ACC112 (cell line): ENCODE measurements around the gene PLCB4.

Experiments
- H2AFZ ChIP-seq: fragments of 200-600 bp; sonication (generic); one replicate; pipeline ENCODE4 v1.6.0; 2017; ENCODE audit warnings: antibody characterized with exemption, low read length; ENCODE audit not compliant: unreplicated experiment
- H3K27ac ChIP-seq: fragments of 200-600 bp; sonication (generic); 2 replicates; pipeline ENCODE4 v1.5.1; 2014; ENCODE audit warnings: low read depth, mild to moderate bottlenecking, antibody characterized with exemption, low read length, moderate library complexity
- H3K27me3 ChIP-seq: fragments of 200-600 bp; sonication (generic); 2 replicates; pipeline ENCODE4 v1.6.1; 2014; ENCODE audit warnings: mild to moderate bottlenecking, antibody characterized with exemption, low read length, moderate library complexity, mixed read lengths; ENCODE audit not compliant: insufficient read depth
- H3K36me3 ChIP-seq: fragments of 200-600 bp; sonication (generic); 2 replicates; pipeline ENCODE4 v1.6.1; 2016; ENCODE audit warnings: mild to moderate bottlenecking, antibody characterized with exemption, low read length, moderate library complexity, mixed read lengths; ENCODE audit not compliant: insufficient read depth
- H3K4me1 ChIP-seq: fragments of 200-600 bp; sonication (generic); one replicate; pipeline ENCODE4 v1.6.1; 2016; ENCODE audit warnings: low read length, mixed read lengths; ENCODE audit not compliant: insufficient read depth, unreplicated experiment, control insufficient read depth
- H3K4me3 ChIP-seq: fragments of 200-600 bp; sonication (generic); 2 replicates; pipeline ENCODE4 v1.5.1; 2014; ENCODE audit warnings: mild to moderate bottlenecking, low read depth, low read length
- H3K79me2 ChIP-seq: fragments of 200-600 bp; sonication (generic); one replicate; pipeline ENCODE4 v1.6.0; 2016; ENCODE audit warnings: low read length; ENCODE audit not compliant: control insufficient read depth, unreplicated experiment, insufficient read depth

The PLCB4 gene

GRCh38 chr20:9408422-9409300 lies 339.8 kb downstream of the PLCB4 start:
- H3K4me3 ChIP-seq: peak overlapping the region; percentile 22; the same call in 1 of the 2 replicates
- H3K27ac ChIP-seq: peak overlapping the region; percentile 64
- no peaks in the 10 kb centered on the region for H3K27me3 ChIP-seq
- H3K36me3 ChIP-seq: no peaks in the 10 kb centered on the region
- H3K79me2 ChIP-seq: no peaks in the 10 kb centered on the region
- peaks cover 26% of the 10 kb centered on the region for H3K4me1 ChIP-seq
- H2AFZ ChIP-seq: peak overlapping the region; percentile 18

- Histone ChIP-seq H3K36me3 (no peaks in the 10 kb centered on the region), H3K4me1 (peaks cover 26% of the 10 kb centered on the region), H3K27ac (peak overlapping the region; percentile 64), H2AFZ (no peak overlapping the region), H3K4me3 (peak overlapping the region; percentile 9), H3K27me3 (no peaks in the 10 kb centered on the region), H3K79me2 (no peaks in the 10 kb centered on the region)
These were observed 340.5 kb downstream of the PLCB4 start for GRCh38 chr20:9409352-9409751.

- no peaks in the 10 kb centered on the region for H3K36me3 ChIP-seq
- no peak overlapping the region; the same call in 1 of the 2 replicates for H3K4me3 ChIP-seq
- H3K4me1 ChIP-seq: peaks cover 26% of the 10 kb centered on the region
- H3K79me2 ChIP-seq: no peaks in the 10 kb centered on the region
- H3K27ac ChIP-seq: peak overlapping the region; percentile 64
- H3K27me3 ChIP-seq: no peaks in the 10 kb centered on the region
- no peak overlapping the region for H2AFZ ChIP-seq
These were observed 341.1 kb downstream of the PLCB4 start for GRCh38 chr20:9409981-9410380.

GRCh38 chr20:9411833-9412232 lies 342.9 kb downstream of the PLCB4 start:
- Histone ChIP-seq H3K27ac (no peak overlapping the region), H2AFZ (no peak overlapping the region), H3K4me3 (no peak overlapping the region), H3K79me2 (no peaks in the 10 kb centered on the region), H3K27me3 (no peaks in the 10 kb centered on the region), H3K4me1 (peaks cover 26% of the 10 kb centered on the region), H3K36me3 (no peaks in the 10 kb centered on the region)

- Histone ChIP-seq H3K27ac (no peak overlapping the region), H3K36me3 (no peaks in the 10 kb centered on the region), H3K27me3 (no peaks in the 10 kb centered on the region), H2AFZ (no peak overlapping the region), H3K4me1 (peaks cover 26% of the 10 kb centered on the region), H3K4me3 (no peak overlapping the region), H3K79me2 (no peaks in the 10 kb centered on the region)
These were observed 343.4 kb downstream of the PLCB4 start for GRCh38 chr20:9412309-9412708.

GRCh38 chr20:9413001-9413400 lies 344.1 kb downstream of the PLCB4 start:
- Histone ChIP-seq H2AFZ (no peak overlapping the region), H3K4me3 (no peak overlapping the region), H3K36me3 (no peaks in the 10 kb centered on the region), H3K4me1 (peaks cover 30% of the 10 kb centered on the region), H3K79me2 (no peaks in the 10 kb centered on the region), H3K27ac (no peak overlapping the region), H3K27me3 (no peaks in the 10 kb centered on the region)

- Histone ChIP-seq H3K27ac (no peak overlapping the region), H3K36me3 (no peaks in the 10 kb centered on the region), H3K79me2 (no peaks in the 10 kb centered on the region)
These were observed 346.5 kb downstream of the PLCB4 start for GRCh38 chr20:9415426-9415825.

GRCh38 chr20:9416421-9416820 lies 347.5 kb downstream of the PLCB4 start:
- Histone ChIP-seq H3K27me3 (no peaks in the 10 kb centered on the region), H3K4me1 (peaks cover 5% of the 10 kb centered on the region), H3K4me3 (no peak overlapping the region), H3K79me2 (no peaks in the 10 kb centered on the region), H3K27ac (no peak overlapping the region), H2AFZ (no peak overlapping the region), H3K36me3 (no peaks in the 10 kb centered on the region)

More at GRCh38 chr20:9415426-9415825, 346.5 kb downstream of the PLCB4 start:
- peaks cover 9% of the 10 kb centered on the region for H3K4me1 ChIP-seq
- H2AFZ ChIP-seq: no peak overlapping the region
- H3K4me3 ChIP-seq: no peak overlapping the region
- no peaks in the 10 kb centered on the region for H3K27me3 ChIP-seq

- Histone ChIP-seq H3K27ac (no peak overlapping the region), H3K79me2 (no peaks in the 10 kb centered on the region), H3K27me3 (no peaks in the 10 kb centered on the region), H2AFZ (no peak overlapping the region), H3K36me3 (no peaks in the 10 kb centered on the region), H3K4me1 (peaks cover 7% of the 10 kb centered on the region), H3K4me3 (no peak overlapping the region)
These were observed 348.8 kb downstream of the PLCB4 start for GRCh38 chr20:9417665-9418064.

- peaks cover 9% of the 10 kb centered on the region for H3K4me1 ChIP-seq
- H3K36me3 ChIP-seq: no peaks in the 10 kb centered on the region
- H3K4me3 ChIP-seq: no peak overlapping the region
- H3K27me3 ChIP-seq: no peaks in the 10 kb centered on the region
- peak overlapping the region; percentile 18 for H2AFZ ChIP-seq
- H3K79me2 ChIP-seq: no peaks in the 10 kb centered on the region
- H3K27ac ChIP-seq: no peak overlapping the region
These were observed 353.6 kb downstream of the PLCB4 start for GRCh38 chr20:9422321-9423057.
